Activated gamma-delta T cell treated with Interleukin-2 at 50 U/mL for 16 hours (primary cell): ENCODE results near the gene IP6K1.
"Not testable (repeated sequence)": the region's sequence is repeated elsewhere in the genome, so short reads cannot be mapped to it uniquely, and the experiment has no call there.

ENCODE experiments used
- DNase-seq: peaks from one replicate; pipeline ENCODE4 v3.0.0-alpha.2; 2020

The IP6K1 gene

GRCh38 chr3:49706456-49707112 is 79.8 kb downstream of the IP6K1 start:
- no peak for DNase-seq

GRCh38 chr3:49705390-49705960 is 80.9 kb downstream of the IP6K1 start:
- no peak for DNase-seq

GRCh38 chr3:49704629-49705028 is 81.7 kb downstream of the IP6K1 start:
- no peak for DNase-seq

- no peak for DNase-seq
Measured at GRCh38 chr3:49703956-49704355, 82.4 kb downstream of the IP6K1 start.

GRCh38 chr3:49703443-49703927 is 82.9 kb downstream of the IP6K1 start:
- DNase-seq = peak; percentile 53

GRCh38 chr3:49702672-49703071 is 83.7 kb downstream of the IP6K1 start:
- DNase-seq = no peak

- DNase-seq = no peak
Measured at GRCh38 chr3:49701388-49702077, 84.8 kb downstream of the IP6K1 start.

GRCh38 chr3:49700453-49701128 is 85.8 kb downstream of the IP6K1 start:
- no peak for DNase-seq

GRCh38 chr3:49700014-49700413 is 86.3 kb downstream of the IP6K1 start:
- no peak for DNase-seq

- DNase-seq = no peak
Measured at GRCh38 chr3:49699281-49699979, 86.9 kb downstream of the IP6K1 start.

GRCh38 chr3:49695350-49696015 is 90.9 kb downstream of the IP6K1 start:
- DNase-seq = not testable (repeated sequence)

GRCh38 chr3:49694409-49695070 is 91.8 kb downstream of the IP6K1 start:
- DNase-seq = not testable (repeated sequence)

GRCh38 chr3:49691481-49691880 is 94.9 kb downstream of the IP6K1 start:
- DNase-seq = not testable (repeated sequence)

- not testable (repeated sequence) for DNase-seq
Measured at GRCh38 chr3:49690856-49691255, 95.5 kb downstream of the IP6K1 start.

GRCh38 chr3:49689908-49690624 is 96.3 kb downstream of the IP6K1 start:
- not testable (repeated sequence) for DNase-seq

- DNase-seq = peak; percentile 92
Measured at GRCh38 chr3:49689046-49689907, 97.1 kb downstream of the IP6K1 start, which contains the start of the genes MST1 and RNF123. Gene MST1, minus strand, starts transcription at chr3:49689474. Its CDS starts 783 bp downstream, at chr3:49688691. Gene RNF123, plus strand, starts transcription at chr3:49689557. Its CDS starts 1,609 bp downstream, at chr3:49691166.

- not testable (repeated sequence) for DNase-seq
Measured at GRCh38 chr3:49688338-49689045, 97.8 kb downstream of the IP6K1 start.

GRCh38 chr3:49687424-49687795 is 98.9 kb downstream of the IP6K1 start:
- DNase-seq = not testable (repeated sequence)
